B cell (primary cell): ENCODE results near the gene XPC. TPM values are rescaled to one million over a fixed set of nuclear protein-coding genes. Genes with fewer than 3 reads are reported as not detected.

Source experiments
- ATAC-seq: fragments of 200-7000 bp; cut with Tn5 transposase; one replicate; pipeline ENCODE4 v1.10.0; 2021; ENCODE audit warnings: low read depth, mild to moderate bottlenecking, moderate number of reproducible peaks, moderate library complexity
- CTCF ChIA-PET: fragments of 350-600 bp; sonication (Branson Sonifier 250); formaldehyde crosslinking; loops from one replicate; lab custom pipeline; 2021; ENCODE audit warnings: antibody characterized with exemption, inconsistent platforms; lab: Charles Lee
- POLR2A ChIA-PET: fragments of 350-600 bp; sonication (Branson Sonifier 250); formaldehyde crosslinking; loops from one replicate; lab custom pipeline; 2021; ENCODE audit warnings: antibody characterized with exemption; lab: Charles Lee
- DNase-seq: peaks from one replicate; pipeline ENCODE4 v3.0.0; 2013
- H2AFZ ChIP-seq: 2 replicates; pipeline ENCODE4 v1.6.1; 2012; ENCODE audit warnings: mild to moderate bottlenecking, low read depth, low read length; ENCODE audit not compliant: insufficient read depth, poor library complexity, severe bottlenecking
- H3K27ac ChIP-seq, 2 donors: 1 replicate in 1 of 2; 2 replicates in 1 of 2; pipeline ENCODE4 v1.5.1; 2012 to 2013; ENCODE audit warnings: low read length in 2 of 2, mild to moderate bottlenecking in 2 of 2, moderate library complexity in 1 of 2
- H3K27me3 ChIP-seq, 4 experiments: fragments of 200-600 bp in 1 of 4; sonication (generic) in 1 of 4; replicated peaks in 1 of 4; 1 replicate in 2 of 4; 2 replicates in 2 of 4; pipeline versions ENCODE4 v1.6.1 to v1.7.0; 2013 to 2016; ENCODE audit warnings: low read length in 3 of 4, mild to moderate bottlenecking in 2 of 4, mixed read lengths in 1 of 4, moderate library complexity in 1 of 4; ENCODE audit not compliant: insufficient read depth in 4 of 4, control insufficient read depth in 3 of 4; ENCODE audit errors: control extremely low read depth in 1 of 4
- H3K36me3 ChIP-seq, 2 experiments: replicated peaks in 1 of 2; 1 replicate in 1 of 2; 2 replicates in 1 of 2; pipeline versions ENCODE4 v1.6.1 to v1.7.1; 2013; ENCODE audit warnings: low read length in 1 of 2; ENCODE audit not compliant: insufficient read depth in 2 of 2, control insufficient read depth in 1 of 2; ENCODE audit errors: control extremely low read depth in 1 of 2, extremely low read depth in 1 of 2
- H3K4me1 ChIP-seq, 2 donors: fragments of 200-600 bp in 1 of 2; sonication (generic) in 1 of 2; 1 replicate in 1 of 2; 2 replicates in 1 of 2; pipeline versions ENCODE4 v1.5.1 to v1.6.1; 2013 to 2017; ENCODE audit warnings: low read length in 2 of 2; ENCODE audit not compliant: control insufficient read depth in 2 of 2, insufficient read depth in 2 of 2
- H3K4me2 ChIP-seq: replicated peaks from 2 replicates; pipeline ENCODE3; 2012; ENCODE audit warnings: mild to moderate bottlenecking, low read depth, low read length; ENCODE audit not compliant: poor library complexity, severe bottlenecking
- H3K4me3 ChIP-seq, 5 experiments: fragments of 200-600 bp in 1 of 5; sonication (generic) in 1 of 5; 1 replicate in 3 of 5; 2 replicates in 2 of 5; pipeline versions ENCODE4 v1.5.1 to v1.7.0; 2011 to 2016; ENCODE audit warnings: low read length in 4 of 5, mild to moderate bottlenecking in 4 of 5, low read depth in 2 of 5, control low read depth in 1 of 5, moderate library complexity in 1 of 5; ENCODE audit not compliant: insufficient read depth in 1 of 5; ENCODE audit errors: control extremely low read depth in 1 of 5, extremely low read depth in 1 of 5
- H3K79me2 ChIP-seq: fragments of 200-600 bp; sonication (generic); one replicate; pipeline ENCODE4 v1.6.0; 2016; ENCODE audit warnings: low read length; ENCODE audit not compliant: control insufficient read depth, insufficient read depth
- H3K9ac ChIP-seq: fragments of 200-600 bp; sonication (generic); 2 replicates; pipeline ENCODE4 v1.6.1; 2017; ENCODE audit warnings: mild to moderate bottlenecking, low read length, moderate library complexity
- H3K9me3 ChIP-seq, 3 donors: one replicate each; pipeline versions ENCODE4 v1.6.1 to v1.7.1; 2013; ENCODE audit warnings: low read length in 2 of 3; ENCODE audit not compliant: control insufficient read depth in 2 of 3, insufficient read depth in 1 of 3; ENCODE audit errors: control extremely low read depth in 1 of 3
- H4K20me1 ChIP-seq: 2 replicates; pipeline ENCODE4 v1.6.0; 2012; ENCODE audit warnings: mild to moderate bottlenecking, low read length; ENCODE audit not compliant: insufficient read depth, control insufficient read depth, poor library complexity, severe bottlenecking
- H3K27ac Mint-ChIP-seq: one replicate; pipeline ENCODE4 v1.8.0; 2021; ENCODE audit warnings: mixed read lengths
- H3K27me3 Mint-ChIP-seq: one replicate; pipeline ENCODE4 v1.8.0; 2021; ENCODE audit warnings: mixed read lengths
- H3K4me1 Mint-ChIP-seq: one replicate; pipeline ENCODE4 v1.8.0; 2021; ENCODE audit warnings: mixed read lengths
- H3K4me3 Mint-ChIP-seq: one replicate; pipeline ENCODE4 v1.8.0; 2021; ENCODE audit warnings: mixed read lengths
- H3K9me3 Mint-ChIP-seq: one replicate; pipeline ENCODE4 v1.8.0; 2022; ENCODE audit warnings: mixed read lengths; ENCODE audit not compliant: insufficient read depth
- EZH2 ChIP-seq: IDR thresholded peaks from 2 replicates; pipeline ENCODE4 v1.6.1; 2012; ENCODE audit warnings: borderline replicate concordance, low read depth, mild to moderate bottlenecking, moderate library complexity, low read length; ENCODE audit not compliant: insufficient read depth, poor library complexity, severe bottlenecking
- WGBS: methylation state at CpG from one replicate; pipeline ENCODE4 v1.1.5; 2013; ENCODE audit warnings: missing lambda C conversion rate; ENCODE audit not compliant: insufficient coverage; 5-methylcytosine and 5-hydroxymethylcytosine counted together
- intact Hi-C: fragments of 100-400 bp; cut with micrococcal nuclease; formaldehyde crosslinking; loops from one replicate; pipeline ENCODE4 v1.10.0; 2022
- polyA plus RNA-seq: library from polyadenylated mRNA; depleted of rRNA; stranded (reverse); fragments of >200 nt; gene quantifications from 2 replicates; pipeline ENCODE4 v1.2.3, GENCODE V29; 2012
- total RNA-seq, 2 donors: library from RNA; stranded (reverse); fragments of 120-200 nt in 1 of 2; gene quantifications; 1 replicate in 1 of 2; 2 replicates in 1 of 2; pipeline versions ENCODE4 v1.2.3 to v1.2.4, GENCODE V29; 2013 to 2022
- TF ChIP-seq, protein P1 (sequence below): fragments of 200-600 bp; IDR thresholded peaks from one replicate; pipeline ENCODE4 v1.8.0; 2022; ENCODE audit warnings: antibody characterized with exemption, mild to moderate bottlenecking

The XPC gene
- total and polyA plus RNA-seq, 2 donors (not counting 1 experiment from before 2014, with no cell fraction given), result 22.5 to 67.6 TPM

DNA sequence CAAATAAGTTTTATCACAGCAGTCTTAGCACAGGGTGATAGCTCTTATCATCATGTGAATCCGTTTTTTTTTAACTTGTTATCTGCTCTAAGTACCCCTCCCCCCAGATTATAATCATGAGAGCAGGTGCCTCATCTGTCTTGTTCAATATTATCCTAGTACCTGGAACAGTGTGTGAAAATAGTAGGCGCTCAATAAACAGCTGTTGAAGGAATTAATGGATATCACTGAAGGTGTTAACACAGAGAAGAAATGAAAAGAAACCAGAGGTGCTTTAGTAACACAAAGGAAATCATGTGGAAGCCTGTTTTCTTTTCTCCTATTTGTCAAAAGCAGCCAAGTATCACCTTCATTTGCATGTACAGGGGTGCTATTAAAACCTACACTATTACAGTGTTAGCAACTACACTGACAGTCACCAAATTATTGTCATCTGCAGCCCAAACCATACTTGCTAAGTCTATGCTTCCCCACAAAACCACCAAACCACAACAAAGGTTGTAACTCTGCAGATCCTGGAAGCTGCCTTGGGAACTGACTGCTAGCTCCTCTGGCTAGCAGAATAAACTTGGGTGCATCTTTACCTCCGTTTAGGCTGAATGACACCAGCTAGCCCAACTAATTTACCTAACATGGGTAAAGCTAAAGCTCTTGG is 2.9 kb downstream of the XPC start:
- POLR2A ChIA-PET, result no interaction called here
- Mint-ChIP-seq H3K4me1 (peaks cover 60% of the 10 kb centered on the region), H3K27ac (peak overlapping the region; percentile 90), H3K9me3 (no peaks in the 10 kb centered on the region), H3K27me3 (no peaks in the 10 kb centered on the region), H3K4me3 (peak overlapping the region; percentile 83)
- TF ChIP-seq EZH2, result no peak
- TF ChIP-seq, protein P1, sequence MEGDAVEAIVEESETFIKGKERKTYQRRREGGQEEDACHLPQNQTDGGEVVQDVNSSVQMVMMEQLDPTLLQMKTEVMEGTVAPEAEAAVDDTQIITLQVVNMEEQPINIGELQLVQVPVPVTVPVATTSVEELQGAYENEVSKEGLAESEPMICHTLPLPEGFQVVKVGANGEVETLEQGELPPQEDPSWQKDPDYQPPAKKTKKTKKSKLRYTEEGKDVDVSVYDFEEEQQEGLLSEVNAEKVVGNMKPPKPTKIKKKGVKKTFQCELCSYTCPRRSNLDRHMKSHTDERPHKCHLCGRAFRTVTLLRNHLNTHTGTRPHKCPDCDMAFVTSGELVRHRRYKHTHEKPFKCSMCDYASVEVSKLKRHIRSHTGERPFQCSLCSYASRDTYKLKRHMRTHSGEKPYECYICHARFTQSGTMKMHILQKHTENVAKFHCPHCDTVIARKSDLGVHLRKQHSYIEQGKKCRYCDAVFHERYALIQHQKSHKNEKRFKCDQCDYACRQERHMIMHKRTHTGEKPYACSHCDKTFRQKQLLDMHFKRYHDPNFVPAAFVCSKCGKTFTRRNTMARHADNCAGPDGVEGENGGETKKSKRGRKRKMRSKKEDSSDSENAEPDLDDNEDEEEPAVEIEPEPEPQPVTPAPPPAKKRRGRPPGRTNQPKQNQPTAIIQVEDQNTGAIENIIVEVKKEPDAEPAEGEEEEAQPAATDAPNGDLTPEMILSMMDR, result no peak
- H3K4me1 ChIP-seq, result peaks cover 39 to 42% of the 10 kb centered on the region in 2 donors
- no peaks in the 10 kb centered on the region for H4K20me1 ChIP-seq
- no peak overlapping the region for H2AFZ ChIP-seq
- ATAC-seq (no peak), DNase-seq (peak; percentile 48)
- intact Hi-C loops, result loop anchor here (5.0 kb wide), 3 partner anchors 763 to 1513 kb away; partner anchors contain the start of gene RAF1
- peaks cover 66% of the 10 kb centered on the region for H3K79me2 ChIP-seq
- CTCF ChIA-PET, result interaction anchor here (1.1 kb wide), 1 partner anchor 501 kb away, joined by 3 read pairs; no protein-coding TSS in a partner anchor
- peak overlapping the region; percentile 38 for H3K9ac ChIP-seq
- H3K4me2 ChIP-seq, result peak overlapping the region; percentile 57
- peaks cover 0 to 25% of the 10 kb centered on the region in 2 experiments for H3K36me3 ChIP-seq
- H3K27ac ChIP-seq, result peak overlapping the region; percentile 33 to 72
- H3K4me3 ChIP-seq, result peak overlapping the region in 2 of 5 experiments; percentile 8 to 47
- H3K27me3 ChIP-seq, result no peaks in the 10 kb centered on the region
- 80% methylated on average over 1 of the region's 3 CpGs for WGBS
- H3K9me3 ChIP-seq, result no peaks in the 10 kb centered on the region

- Histone ChIP-seq H3K4me2 (no peak overlapping the region), H4K20me1 (no peaks in the 10 kb centered on the region), H3K9me3 (no peaks in the 10 kb centered on the region), H3K27me3 (no peaks in the 10 kb centered on the region), H3K4me3 (no peak overlapping the region), H3K9ac (no peak overlapping the region), H3K27ac (peak overlapping the region in 1 of 2 donors; percentile 72), H3K79me2 (peaks cover 68% of the 10 kb centered on the region), H2AFZ (no peak overlapping the region), H3K4me1 (peaks cover 39 to 40% of the 10 kb centered on the region in 2 donors), H3K36me3 (peaks cover 0 to 36% of the 10 kb centered on the region in 2 experiments)
- H3K27ac Mint-ChIP-seq, result peak overlapping the region; percentile 90
- H3K4me1 Mint-ChIP-seq, result peaks cover 58% of the 10 kb centered on the region
- no peak for DNase-seq
- ChIA-PET POLR2A (no interaction called here), CTCF (interaction anchor here (1.1 kb wide), 1 partner anchor 502 kb away, joined by 3 read pairs; no protein-coding TSS in a partner anchor)
- H3K4me3 Mint-ChIP-seq, result peak overlapping the region; percentile 83
- H3K27me3 Mint-ChIP-seq, result no peaks in the 10 kb centered on the region
- no CpG with 5 or more reads among the region's 2 CpGs for WGBS
- H3K9me3 Mint-ChIP-seq, result no peaks in the 10 kb centered on the region
- intact Hi-C loops, result no loop called here
- ATAC-seq, result no peak
- TF ChIP-seq EZH2, result no peak
- TF ChIP-seq, protein P1, result no peak
Measured at GRCh38 chr3:14174483-14174882, 3.9 kb downstream of the XPC start.
